Left ventricle myocardium inferior (tissue), 1 donor: Measurements from ENCODE around the gene AP3B1. TPM values are rescaled to one million over a fixed set of nuclear protein-coding genes. Genes with fewer than 3 reads are reported as not detected.

Source experiments
- DNase-seq: peaks from one replicate; pipeline ENCODE4 v3.0.0-alpha.2; 2020
- H3K27ac ChIP-seq: fragments of 200-600 bp; replicated peaks from 2 replicates; pipeline ENCODE4 v1.8.0; 2021
- H3K27me3 ChIP-seq: fragments of 200-600 bp; 2 replicates; pipeline ENCODE4 v1.8.0; 2021; ENCODE audit warnings: low read depth
- H3K36me3 ChIP-seq: fragments of 200-600 bp; 2 replicates; pipeline ENCODE4 v1.8.0; 2021
- H3K4me1 ChIP-seq: fragments of 200-600 bp; 2 replicates; pipeline ENCODE4 v1.8.0; 2021
- H3K4me3 ChIP-seq: fragments of 200-600 bp; 2 replicates; pipeline ENCODE4 v1.8.0; 2021; ENCODE audit warnings: mild to moderate bottlenecking, moderate library complexity
- H3K9me3 ChIP-seq: fragments of 200-600 bp; replicated peaks from 2 replicates; pipeline ENCODE4 v1.8.0; 2021
- CTCF ChIP-seq: fragments of 200-600 bp; IDR thresholded peaks from 2 replicates; pipeline ENCODE4 v1.8.0; 2021; ENCODE audit warnings: antibody characterized with exemption, mild to moderate bottlenecking, borderline replicate concordance
- intact Hi-C: fragments of 100-400 bp; cut with micrococcal nuclease; formaldehyde crosslinking; loops from one replicate; pipeline ENCODE4 v1.11.0; 2022
- total RNA-seq: library from RNA; stranded (reverse); fragmentation: NEBNext Ultra II Directional; extraction: Animal tissue kit (Norgen Biotek cat#: 25700); gene quantifications from one replicate; pipeline ENCODE4 v1.2.1, GENCODE V29; 2021
- donor health status: DM: no; HTN: yes; CAD: no; lungs with severe emphysema.

AP3B1 gene
- total RNA-seq, 1 donor from 2014 or later = 22.0 TPM

DNA sequence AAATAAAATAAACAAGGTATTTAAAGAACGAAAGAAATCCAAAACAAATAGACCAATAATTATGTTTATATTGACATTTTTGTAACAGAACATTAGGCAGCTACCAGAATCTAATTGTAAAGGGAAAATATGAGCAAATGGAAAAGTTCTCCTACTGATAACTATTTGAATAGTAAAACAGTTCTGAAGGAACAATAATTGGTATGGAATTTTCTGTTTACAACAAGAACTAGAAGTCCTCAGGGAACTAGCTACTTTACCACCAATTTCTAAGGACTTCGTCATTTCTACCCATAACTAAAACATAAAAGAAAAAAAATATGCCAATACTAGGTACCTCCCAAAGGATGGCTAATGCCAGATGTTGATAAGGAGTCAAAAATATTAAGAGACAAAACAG is 58.5 kb downstream of the AP3B1 start:
- intact Hi-C loops = no loop called here
- Histone ChIP-seq H3K27ac (no peak overlapping the region), H3K36me3 (peaks cover 11% of the 10 kb centered on the region), H3K4me3 (no peak overlapping the region), H3K4me1 (no peaks in the 10 kb centered on the region), H3K9me3 (no peaks in the 10 kb centered on the region), H3K27me3 (no peaks in the 10 kb centered on the region)
- no peak for TF ChIP-seq CTCF
- DNase-seq = no peak

GRCh38 chr5:78235289-78235688 is 59.2 kb downstream of the AP3B1 start:
- H3K27me3 ChIP-seq = no peaks in the 10 kb centered on the region
- H3K4me1 ChIP-seq = no peaks in the 10 kb centered on the region
- H3K9me3 ChIP-seq = no peaks in the 10 kb centered on the region
- no peak for TF ChIP-seq CTCF
- no peak overlapping the region for H3K4me3 ChIP-seq
- H3K27ac ChIP-seq = no peak overlapping the region
- H3K36me3 ChIP-seq = peaks cover 11% of the 10 kb centered on the region
- no peak for DNase-seq
- intact Hi-C loops = no loop called here

GRCh38 chr5:78234804-78235203 is 59.7 kb downstream of the AP3B1 start:
- H3K27me3 ChIP-seq = no peaks in the 10 kb centered on the region
- H3K4me1 ChIP-seq = no peaks in the 10 kb centered on the region
- no peak overlapping the region for H3K27ac ChIP-seq
- peaks cover 11% of the 10 kb centered on the region for H3K36me3 ChIP-seq
- no peak overlapping the region for H3K4me3 ChIP-seq
- no peak for DNase-seq
- intact Hi-C loops = no loop called here
- no peak for TF ChIP-seq CTCF
- H3K9me3 ChIP-seq = no peaks in the 10 kb centered on the region

- Histone ChIP-seq H3K36me3 (no peaks in the 10 kb centered on the region), H3K27ac (no peak overlapping the region), H3K4me1 (no peaks in the 10 kb centered on the region), H3K9me3 (no peaks in the 10 kb centered on the region), H3K4me3 (no peak overlapping the region), H3K27me3 (no peaks in the 10 kb centered on the region)
- no peak for TF ChIP-seq CTCF
- intact Hi-C loops = no loop called here
- no peak for DNase-seq
Observed at GRCh38 chr5:78232163-78232562, 62.3 kb downstream of the AP3B1 start.

DNA sequence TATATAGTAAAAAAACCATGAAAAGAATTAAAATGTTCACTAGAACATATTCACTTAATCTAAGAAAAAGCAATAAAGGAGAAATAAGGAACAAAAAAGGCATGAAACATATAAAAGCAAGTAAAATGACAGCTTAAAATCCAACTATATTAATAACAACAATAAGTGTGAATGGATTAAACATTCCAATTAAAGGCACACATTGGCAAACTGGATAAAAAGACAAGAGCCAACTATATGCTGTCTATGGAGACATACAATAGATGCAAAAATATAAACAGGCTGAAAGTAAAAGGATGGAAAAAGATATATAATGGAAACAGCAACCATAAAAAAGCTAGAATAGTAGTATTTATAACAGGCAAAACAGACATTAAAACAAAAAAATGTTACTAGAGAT is 70.1 kb downstream of the AP3B1 start:
- no peak overlapping the region for H3K27ac ChIP-seq
- intact Hi-C loops = no loop called here
- H3K4me3 ChIP-seq = no peak overlapping the region
- no peak for TF ChIP-seq CTCF
- no peak for DNase-seq
- H3K36me3 ChIP-seq = peaks cover 54% of the 10 kb centered on the region
- peaks cover 23% of the 10 kb centered on the region for H3K9me3 ChIP-seq
- no peaks in the 10 kb centered on the region for H3K27me3 ChIP-seq
- no peaks in the 10 kb centered on the region for H3K4me1 ChIP-seq

DNA sequence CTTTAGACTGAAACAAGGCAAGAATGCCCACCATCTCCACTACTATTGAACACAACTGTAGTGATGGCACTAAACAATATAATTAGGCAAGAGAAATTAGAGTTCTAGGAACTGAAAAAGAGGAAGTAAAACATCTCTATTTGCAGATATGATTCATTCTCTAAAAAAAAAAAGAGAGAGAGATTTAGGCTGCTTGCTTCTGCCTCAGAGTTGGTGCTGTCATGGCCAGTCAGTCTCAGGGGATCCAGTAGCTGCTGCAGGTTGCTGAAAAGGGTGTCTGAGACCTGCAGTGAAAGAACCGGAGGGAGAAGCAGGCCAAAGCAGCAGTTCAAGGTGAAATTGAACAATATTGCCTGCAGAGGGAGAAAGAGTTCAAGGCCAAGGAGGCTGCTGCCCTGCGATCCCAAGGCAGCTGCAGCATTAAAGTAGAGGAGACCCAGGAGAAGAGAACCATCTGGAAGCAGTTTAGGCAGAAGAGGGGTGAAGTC is 72.5 kb downstream of the AP3B1 start:
- Histone ChIP-seq H3K36me3 (peaks cover 54% of the 10 kb centered on the region), H3K9me3 (peaks cover 23% of the 10 kb centered on the region), H3K4me1 (no peaks in the 10 kb centered on the region), H3K4me3 (no peak overlapping the region), H3K27ac (no peak overlapping the region), H3K27me3 (no peaks in the 10 kb centered on the region)
- DNase-seq = no peak
- intact Hi-C loops = no loop called here
- TF ChIP-seq CTCF = no peak
